ENCODE results near the gene FCHSD2. TPM values are rescaled to one million over a fixed set of nuclear protein-coding genes. Genes with fewer than 3 reads are reported as not detected.

FCHSD2 gene
- total and polyA plus RNA-seq, 2 of the 13 experiments (the other 11 are each of a cell fraction or from before 2014, with no cell fraction given) = 20.5 to 24.8 TPM

DNA sequence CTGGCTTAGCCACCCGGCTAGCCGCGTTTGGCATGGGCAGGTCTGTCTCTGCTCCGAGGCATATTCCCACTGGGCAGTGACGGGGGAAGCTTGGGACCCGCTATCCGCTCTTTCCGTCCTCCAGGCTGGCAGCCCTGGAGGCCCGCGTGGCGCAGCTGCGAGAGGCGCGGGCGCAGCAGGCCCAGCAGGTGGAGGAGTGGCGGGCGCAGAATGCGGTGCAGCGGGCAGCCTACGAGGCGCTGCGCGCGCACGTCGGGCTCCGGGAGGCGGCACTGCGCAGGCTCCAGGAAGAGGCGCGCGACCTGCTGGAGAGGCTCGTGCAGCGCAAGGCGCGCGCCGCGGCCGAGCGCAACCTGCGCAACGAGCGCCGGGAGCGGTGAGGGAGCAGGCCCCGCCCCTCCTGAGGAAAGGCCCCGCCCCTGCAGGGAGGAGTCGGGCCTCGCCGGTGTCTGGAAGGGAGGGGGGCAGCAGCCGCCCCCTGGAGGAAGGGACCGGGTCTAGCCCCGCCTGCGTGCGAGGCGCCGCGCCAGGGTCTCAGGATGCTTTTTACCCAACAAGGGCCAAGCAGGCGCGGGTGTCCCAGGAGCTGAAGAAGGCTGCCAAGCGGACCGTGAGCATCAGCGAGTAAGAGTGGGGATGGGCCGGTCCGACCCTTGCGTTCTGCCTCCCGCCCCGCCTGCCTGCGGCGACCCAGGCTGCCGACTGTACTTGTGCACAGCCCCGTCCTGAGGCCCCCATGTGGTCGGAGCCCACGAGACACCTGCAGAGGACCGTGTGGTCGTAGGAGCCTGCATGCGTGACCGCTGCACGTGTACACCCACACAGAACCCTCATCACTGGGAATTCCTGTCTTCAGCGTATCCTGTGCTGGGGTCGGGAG is 320.0 kb downstream of the FCHSD2 start (continued):
- TF ChIP-seq HOXA7 (CRISPR knock-in tag; IDR thresholded peaks at IDR 0.05) (no peak), ZNF75D (CRISPR knock-in tag; IDR thresholded peaks at IDR 0.05; ENCODE audit: borderline replicate concordance) (no peak), NPAS2 (CRISPR knock-in tag; IDR thresholded peaks at IDR 0.05; ENCODE audit: borderline replicate concordance) (no peak), HNRNPH1 (optimal IDR thresholded peaks at IDR 0.05; ENCODE audit: low read depth, low read length) (peak; percentile 67), AGO2 (optimal IDR thresholded peaks at IDR 0.05; ENCODE audit: low read depth, low read length) (peak; percentile 82), STAG1 (CRISPR knock-in tag; IDR thresholded peaks at IDR 0.05) (peak; percentile 35; the same call in 1 of the 2 replicates), BORCS8-MEF2B (CRISPR knock-in tag; IDR thresholded peaks at IDR 0.05) (no peak), ZNF605 (CRISPR knock-in tag; IDR thresholded peaks at IDR 0.05) (no peak), KDM5A (IDR thresholded peaks at IDR 0.05; ENCODE audit: borderline replicate concordance, low read length) (no peak), MTA3 (CRISPR knock-in tag; IDR thresholded peaks at IDR 0.05) (no peak)
- TF ChIP-seq, protein P1, sequence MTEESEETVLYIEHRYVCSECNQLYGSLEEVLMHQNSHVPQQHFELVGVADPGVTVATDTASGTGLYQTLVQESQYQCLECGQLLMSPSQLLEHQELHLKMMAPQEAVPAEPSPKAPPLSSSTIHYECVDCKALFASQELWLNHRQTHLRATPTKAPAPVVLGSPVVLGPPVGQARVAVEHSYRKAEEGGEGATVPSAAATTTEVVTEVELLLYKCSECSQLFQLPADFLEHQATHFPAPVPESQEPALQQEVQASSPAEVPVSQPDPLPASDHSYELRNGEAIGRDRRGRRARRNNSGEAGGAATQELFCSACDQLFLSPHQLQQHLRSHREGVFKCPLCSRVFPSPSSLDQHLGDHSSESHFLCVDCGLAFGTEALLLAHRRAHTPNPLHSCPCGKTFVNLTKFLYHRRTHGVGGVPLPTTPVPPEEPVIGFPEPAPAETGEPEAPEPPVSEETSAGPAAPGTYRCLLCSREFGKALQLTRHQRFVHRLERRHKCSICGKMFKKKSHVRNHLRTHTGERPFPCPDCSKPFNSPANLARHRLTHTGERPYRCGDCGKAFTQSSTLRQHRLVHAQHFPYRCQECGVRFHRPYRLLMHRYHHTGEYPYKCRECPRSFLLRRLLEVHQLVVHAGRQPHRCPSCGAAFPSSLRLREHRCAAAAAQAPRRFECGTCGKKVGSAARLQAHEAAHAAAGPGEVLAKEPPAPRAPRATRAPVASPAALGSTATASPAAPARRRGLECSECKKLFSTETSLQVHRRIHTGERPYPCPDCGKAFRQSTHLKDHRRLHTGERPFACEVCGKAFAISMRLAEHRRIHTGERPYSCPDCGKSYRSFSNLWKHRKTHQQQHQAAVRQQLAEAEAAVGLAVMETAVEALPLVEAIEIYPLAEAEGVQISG (CRISPR knock-in tag; IDR thresholded peaks at IDR 0.05) = peak; percentile 44; the same call in 1 of the 2 replicates
- TF ChIP-seq, protein P2, sequence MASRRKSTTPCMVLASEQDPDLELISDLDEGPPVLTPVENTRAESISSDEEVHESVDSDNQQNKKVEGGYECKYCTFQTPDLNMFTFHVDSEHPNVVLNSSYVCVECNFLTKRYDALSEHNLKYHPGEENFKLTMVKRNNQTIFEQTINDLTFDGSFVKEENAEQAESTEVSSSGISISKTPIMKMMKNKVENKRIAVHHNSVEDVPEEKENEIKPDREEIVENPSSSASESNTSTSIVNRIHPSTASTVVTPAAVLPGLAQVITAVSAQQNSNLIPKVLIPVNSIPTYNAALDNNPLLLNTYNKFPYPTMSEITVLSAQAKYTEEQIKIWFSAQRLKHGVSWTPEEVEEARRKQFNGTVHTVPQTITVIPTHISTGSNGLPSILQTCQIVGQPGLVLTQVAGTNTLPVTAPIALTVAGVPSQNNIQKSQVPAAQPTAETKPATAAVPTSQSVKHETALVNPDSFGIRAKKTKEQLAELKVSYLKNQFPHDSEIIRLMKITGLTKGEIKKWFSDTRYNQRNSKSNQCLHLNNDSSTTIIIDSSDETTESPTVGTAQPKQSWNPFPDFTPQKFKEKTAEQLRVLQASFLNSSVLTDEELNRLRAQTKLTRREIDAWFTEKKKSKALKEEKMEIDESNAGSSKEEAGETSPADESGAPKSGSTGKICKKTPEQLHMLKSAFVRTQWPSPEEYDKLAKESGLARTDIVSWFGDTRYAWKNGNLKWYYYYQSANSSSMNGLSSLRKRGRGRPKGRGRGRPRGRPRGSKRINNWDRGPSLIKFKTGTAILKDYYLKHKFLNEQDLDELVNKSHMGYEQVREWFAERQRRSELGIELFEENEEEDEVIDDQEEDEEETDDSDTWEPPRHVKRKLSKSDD (CRISPR knock-in tag; IDR thresholded peaks at IDR 0.05; ENCODE audit: low read depth) = no peak
- TF ChIP-seq, protein P3, sequence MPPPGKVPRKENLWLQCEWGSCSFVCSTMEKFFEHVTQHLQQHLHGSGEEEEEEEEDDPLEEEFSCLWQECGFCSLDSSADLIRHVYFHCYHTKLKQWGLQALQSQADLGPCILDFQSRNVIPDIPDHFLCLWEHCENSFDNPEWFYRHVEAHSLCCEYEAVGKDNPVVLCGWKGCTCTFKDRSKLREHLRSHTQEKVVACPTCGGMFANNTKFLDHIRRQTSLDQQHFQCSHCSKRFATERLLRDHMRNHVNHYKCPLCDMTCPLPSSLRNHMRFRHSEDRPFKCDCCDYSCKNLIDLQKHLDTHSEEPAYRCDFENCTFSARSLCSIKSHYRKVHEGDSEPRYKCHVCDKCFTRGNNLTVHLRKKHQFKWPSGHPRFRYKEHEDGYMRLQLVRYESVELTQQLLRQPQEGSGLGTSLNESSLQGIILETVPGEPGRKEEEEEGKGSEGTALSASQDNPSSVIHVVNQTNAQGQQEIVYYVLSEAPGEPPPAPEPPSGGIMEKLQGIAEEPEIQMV (CRISPR knock-in tag; IDR thresholded peaks at IDR 0.05; ENCODE audit: low read depth) = no peak
- TF ChIP-seq, protein P4, sequence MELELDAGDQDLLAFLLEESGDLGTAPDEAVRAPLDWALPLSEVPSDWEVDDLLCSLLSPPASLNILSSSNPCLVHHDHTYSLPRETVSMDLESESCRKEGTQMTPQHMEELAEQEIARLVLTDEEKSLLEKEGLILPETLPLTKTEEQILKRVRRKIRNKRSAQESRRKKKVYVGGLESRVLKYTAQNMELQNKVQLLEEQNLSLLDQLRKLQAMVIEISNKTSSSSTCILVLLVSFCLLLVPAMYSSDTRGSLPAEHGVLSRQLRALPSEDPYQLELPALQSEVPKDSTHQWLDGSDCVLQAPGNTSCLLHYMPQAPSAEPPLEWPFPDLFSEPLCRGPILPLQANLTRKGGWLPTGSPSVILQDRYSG (CRISPR knock-in tag; IDR thresholded peaks at IDR 0.05) = no peak
- TF ChIP-seq, protein P5, sequence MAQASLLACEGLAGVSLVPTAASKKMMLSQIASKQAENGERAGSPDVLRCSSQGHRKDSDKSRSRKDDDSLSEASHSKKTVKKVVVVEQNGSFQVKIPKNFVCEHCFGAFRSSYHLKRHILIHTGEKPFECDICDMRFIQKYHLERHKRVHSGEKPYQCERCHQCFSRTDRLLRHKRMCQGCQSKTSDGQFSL (CRISPR knock-in tag; IDR thresholded peaks at IDR 0.05) = no peak
- TF ChIP-seq, protein P6, sequence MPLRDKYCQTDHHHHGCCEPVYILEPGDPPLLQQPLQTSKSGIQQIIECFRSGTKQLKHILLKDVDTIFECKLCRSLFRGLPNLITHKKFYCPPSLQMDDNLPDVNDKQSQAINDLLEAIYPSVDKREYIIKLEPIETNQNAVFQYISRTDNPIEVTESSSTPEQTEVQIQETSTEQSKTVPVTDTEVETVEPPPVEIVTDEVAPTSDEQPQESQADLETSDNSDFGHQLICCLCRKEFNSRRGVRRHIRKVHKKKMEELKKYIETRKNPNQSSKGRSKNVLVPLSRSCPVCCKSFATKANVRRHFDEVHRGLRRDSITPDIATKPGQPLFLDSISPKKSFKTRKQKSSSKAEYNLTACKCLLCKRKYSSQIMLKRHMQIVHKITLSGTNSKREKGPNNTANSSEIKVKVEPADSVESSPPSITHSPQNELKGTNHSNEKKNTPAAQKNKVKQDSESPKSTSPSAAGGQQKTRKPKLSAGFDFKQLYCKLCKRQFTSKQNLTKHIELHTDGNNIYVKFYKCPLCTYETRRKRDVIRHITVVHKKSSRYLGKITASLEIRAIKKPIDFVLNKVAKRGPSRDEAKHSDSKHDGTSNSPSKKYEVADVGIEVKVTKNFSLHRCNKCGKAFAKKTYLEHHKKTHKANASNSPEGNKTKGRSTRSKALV (CRISPR knock-in tag; IDR thresholded peaks at IDR 0.05) = no peak
